ENCODE measurements around the gene CFTR.

CFTR gene

DNA sequence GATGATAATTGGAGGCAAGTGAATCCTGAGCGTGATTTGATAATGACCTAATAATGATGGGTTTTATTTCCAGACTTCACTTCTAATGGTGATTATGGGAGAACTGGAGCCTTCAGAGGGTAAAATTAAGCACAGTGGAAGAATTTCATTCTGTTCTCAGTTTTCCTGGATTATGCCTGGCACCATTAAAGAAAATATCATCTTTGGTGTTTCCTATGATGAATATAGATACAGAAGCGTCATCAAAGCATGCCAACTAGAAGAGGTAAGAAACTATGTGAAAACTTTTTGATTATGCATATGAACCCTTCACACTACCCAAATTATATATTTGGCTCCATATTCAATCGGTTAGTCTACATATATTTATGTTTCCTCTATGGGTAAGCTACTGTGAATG, 79.6 kb downstream of the CFTR start:
- no peaks in the 10 kb centered on the region for H3K27me3 ChIP-seq (ENCODE audit: control insufficient read depth, insufficient read depth, low read length)
- no peak overlapping the region for H3K4me3 ChIP-seq (ENCODE audit: low read length)
- no peaks in the 10 kb centered on the region for H3K36me3 ChIP-seq (ENCODE audit: control insufficient read depth, low read depth, low read length)
- H3K27ac ChIP-seq (ENCODE audit: low read length) = no peak overlapping the region
- no peak overlapping the region for H3K9ac ChIP-seq (ENCODE audit: low read length)
- H3K4me1 ChIP-seq (ENCODE audit: control insufficient read depth, low read depth, low read length) = no peaks in the 10 kb centered on the region
- H3K9me3 ChIP-seq (ENCODE audit: control insufficient read depth, low read depth, low read length) = no peaks in the 10 kb centered on the region

DNA sequence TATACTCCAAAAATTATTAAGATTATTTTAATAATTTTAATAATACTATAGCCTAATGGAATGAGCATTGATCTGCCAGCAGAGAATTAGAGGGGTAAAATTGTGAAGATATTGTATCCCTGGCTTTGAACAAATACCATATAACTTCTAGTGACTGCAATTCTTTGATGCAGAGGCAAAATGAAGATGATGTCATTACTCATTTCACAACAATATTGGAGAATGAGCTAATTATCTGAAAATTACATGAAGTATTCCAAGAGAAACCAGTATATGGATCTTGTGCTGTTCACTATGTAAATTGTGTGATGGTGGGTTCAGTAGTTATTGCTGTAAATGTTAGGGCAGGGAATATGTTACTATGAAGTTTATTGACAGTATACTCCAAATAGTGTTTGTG, 80.2 kb downstream of the CFTR start:
- H3K27me3 ChIP-seq (ENCODE audit: control insufficient read depth, insufficient read depth, low read length) = no peaks in the 10 kb centered on the region
- no peak overlapping the region for H3K4me3 ChIP-seq (ENCODE audit: low read length)
- no peak overlapping the region for H3K9ac ChIP-seq (ENCODE audit: low read length)

GRCh38 chr7:117562759-117563158, 82.9 kb downstream of the CFTR start:
- no peak overlapping the region for H3K4me3 ChIP-seq (ENCODE audit: low read length)
- H3K36me3 ChIP-seq (ENCODE audit: control insufficient read depth, low read depth, low read length) = no peaks in the 10 kb centered on the region
- no peaks in the 10 kb centered on the region for H3K9me3 ChIP-seq (ENCODE audit: control insufficient read depth, low read depth, low read length)
- H3K27ac ChIP-seq (ENCODE audit: low read length) = no peak overlapping the region
- H3K27me3 ChIP-seq (ENCODE audit: control insufficient read depth, insufficient read depth, low read length) = no peaks in the 10 kb centered on the region
- H3K4me1 ChIP-seq (ENCODE audit: control insufficient read depth, low read depth, low read length) = no peaks in the 10 kb centered on the region
- H3K9ac ChIP-seq (ENCODE audit: low read length) = no peak overlapping the region

More for the DNA sequence above, 80.2 kb downstream of the CFTR start:
- Histone ChIP-seq H3K36me3 (ENCODE audit: control insufficient read depth, low read depth, low read length) (no peaks in the 10 kb centered on the region), H3K9me3 (ENCODE audit: control insufficient read depth, low read depth, low read length) (no peaks in the 10 kb centered on the region), H3K27ac (ENCODE audit: low read length) (no peak overlapping the region), H3K4me1 (ENCODE audit: control insufficient read depth, low read depth, low read length) (no peaks in the 10 kb centered on the region)

GRCh38 chr7:117564080-117564479, 84.3 kb downstream of the CFTR start:
- Histone ChIP-seq H3K27me3 (ENCODE audit: control insufficient read depth, insufficient read depth, low read length) (no peaks in the 10 kb centered on the region), H3K4me3 (ENCODE audit: low read length) (no peak overlapping the region), H3K36me3 (ENCODE audit: control insufficient read depth, low read depth, low read length) (no peaks in the 10 kb centered on the region), H3K9ac (ENCODE audit: low read length) (no peak overlapping the region), H3K27ac (ENCODE audit: low read length) (no peak overlapping the region), H3K9me3 (ENCODE audit: control insufficient read depth, low read depth, low read length) (no peaks in the 10 kb centered on the region), H3K4me1 (ENCODE audit: control insufficient read depth, low read depth, low read length) (no peaks in the 10 kb centered on the region)

DNA sequence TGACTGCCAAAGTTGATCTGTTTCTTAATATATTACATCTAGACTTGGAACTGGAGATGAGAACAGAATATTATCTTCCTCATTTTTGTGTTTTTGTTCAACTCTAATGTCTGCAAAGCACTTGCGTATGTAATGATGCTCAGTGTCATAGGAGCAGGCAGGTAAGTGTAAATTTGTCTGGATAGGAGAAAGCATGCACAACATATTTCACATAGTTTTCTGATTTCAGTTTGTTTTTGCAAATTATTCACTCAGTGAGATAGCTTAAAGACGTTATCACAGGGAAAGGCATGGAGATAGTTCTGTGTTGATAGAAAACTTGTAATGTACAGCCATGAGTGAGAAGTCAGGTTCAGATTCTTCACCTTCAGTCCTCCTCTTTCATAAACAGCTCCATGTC, 84.8 kb downstream of the CFTR start:
- Histone ChIP-seq H3K9me3 (ENCODE audit: control insufficient read depth, low read depth, low read length) (no peaks in the 10 kb centered on the region), H3K27ac (ENCODE audit: low read length) (no peak overlapping the region), H3K27me3 (ENCODE audit: control insufficient read depth, insufficient read depth, low read length) (no peaks in the 10 kb centered on the region), H3K4me1 (ENCODE audit: control insufficient read depth, low read depth, low read length) (no peaks in the 10 kb centered on the region), H3K4me3 (ENCODE audit: low read length) (no peak overlapping the region), H3K36me3 (ENCODE audit: control insufficient read depth, low read depth, low read length) (no peaks in the 10 kb centered on the region), H3K9ac (ENCODE audit: low read length) (no peak overlapping the region)

GRCh38 chr7:117565226-117565625, 85.4 kb downstream of the CFTR start:
- no peaks in the 10 kb centered on the region for H3K9me3 ChIP-seq (ENCODE audit: control insufficient read depth, low read depth, low read length)
- H3K27me3 ChIP-seq (ENCODE audit: control insufficient read depth, insufficient read depth, low read length) = no peaks in the 10 kb centered on the region
- H3K9ac ChIP-seq (ENCODE audit: low read length) = no peak overlapping the region
- H3K27ac ChIP-seq (ENCODE audit: low read length) = no peak overlapping the region
- no peaks in the 10 kb centered on the region for H3K4me1 ChIP-seq (ENCODE audit: control insufficient read depth, low read depth, low read length)
- H3K4me3 ChIP-seq (ENCODE audit: low read length) = no peak overlapping the region
- no peaks in the 10 kb centered on the region for H3K36me3 ChIP-seq (ENCODE audit: control insufficient read depth, low read depth, low read length)

GRCh38 chr7:117567781-117568180, 88.0 kb downstream of the CFTR start:
- H3K4me3 ChIP-seq (ENCODE audit: low read length) = no peak overlapping the region
- no peaks in the 10 kb centered on the region for H3K36me3 ChIP-seq (ENCODE audit: control insufficient read depth, low read depth, low read length)
- no peaks in the 10 kb centered on the region for H3K27me3 ChIP-seq (ENCODE audit: control insufficient read depth, insufficient read depth, low read length)
- no peaks in the 10 kb centered on the region for H3K4me1 ChIP-seq (ENCODE audit: control insufficient read depth, low read depth, low read length)
- H3K9me3 ChIP-seq (ENCODE audit: control insufficient read depth, low read depth, low read length) = no peaks in the 10 kb centered on the region
- H3K9ac ChIP-seq (ENCODE audit: low read length) = no peak overlapping the region
- H3K27ac ChIP-seq (ENCODE audit: low read length) = no peak overlapping the region

GRCh38 chr7:117572856-117573620, 93.2 kb downstream of the CFTR start:
- Histone ChIP-seq H3K27ac (ENCODE audit: low read length) (no peak overlapping the region), H3K4me3 (ENCODE audit: low read length) (no peak overlapping the region), H3K9me3 (ENCODE audit: control insufficient read depth, low read depth, low read length) (no peaks in the 10 kb centered on the region), H3K9ac (ENCODE audit: low read length) (no peak overlapping the region), H3K27me3 (ENCODE audit: control insufficient read depth, insufficient read depth, low read length) (no peaks in the 10 kb centered on the region), H3K4me1 (ENCODE audit: control insufficient read depth, low read depth, low read length) (no peaks in the 10 kb centered on the region), H3K36me3 (ENCODE audit: control insufficient read depth, low read depth, low read length) (no peaks in the 10 kb centered on the region)

GRCh38 chr7:117581424-117581823, 101.6 kb downstream of the CFTR start:
- Histone ChIP-seq H3K4me1 (ENCODE audit: control insufficient read depth, low read depth, low read length) (no peaks in the 10 kb centered on the region), H3K27ac (ENCODE audit: low read length) (no peak overlapping the region), H3K9me3 (ENCODE audit: control insufficient read depth, low read depth, low read length) (no peaks in the 10 kb centered on the region), H3K36me3 (ENCODE audit: control insufficient read depth, low read depth, low read length) (no peaks in the 10 kb centered on the region), H3K27me3 (ENCODE audit: control insufficient read depth, insufficient read depth, low read length) (no peaks in the 10 kb centered on the region), H3K4me3 (ENCODE audit: low read length) (no peak overlapping the region), H3K9ac (ENCODE audit: low read length) (no peak overlapping the region)

DNA sequence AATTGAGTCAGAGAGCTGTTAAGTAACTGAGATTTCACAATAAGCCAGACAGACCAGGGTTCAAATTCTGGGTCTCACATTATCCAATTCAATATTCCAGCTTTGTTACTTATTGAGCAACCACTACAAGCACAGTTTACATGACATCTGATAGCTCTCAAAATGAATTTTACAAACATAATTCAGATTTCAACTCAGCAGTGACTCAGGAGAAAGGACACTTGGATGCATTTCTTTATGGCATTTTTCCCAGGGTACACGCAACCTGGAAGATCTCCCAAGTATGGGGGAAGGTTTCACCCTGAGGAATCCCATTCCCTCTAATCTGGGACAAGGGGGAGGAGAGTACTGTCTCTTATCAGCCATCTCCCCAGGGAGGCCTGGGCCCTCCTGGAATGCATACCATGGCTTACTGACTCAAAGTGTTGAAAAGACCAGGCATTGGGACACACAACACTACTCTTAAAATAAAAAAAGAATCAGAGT, 102.4 kb downstream of the CFTR start:
- no peak overlapping the region for H3K4me3 ChIP-seq (ENCODE audit: low read length)
- no peak overlapping the region for H3K9ac ChIP-seq (ENCODE audit: low read length)
- peaks cover 6% of the 10 kb centered on the region for H3K4me1 ChIP-seq (ENCODE audit: control insufficient read depth, low read depth, low read length)
- no peaks in the 10 kb centered on the region for H3K36me3 ChIP-seq (ENCODE audit: control insufficient read depth, low read depth, low read length)
- H3K27ac ChIP-seq (ENCODE audit: low read length) = no peak overlapping the region
- H3K9me3 ChIP-seq (ENCODE audit: control insufficient read depth, low read depth, low read length) = no peaks in the 10 kb centered on the region
- no peaks in the 10 kb centered on the region for H3K27me3 ChIP-seq (ENCODE audit: control insufficient read depth, insufficient read depth, low read length)

DNA sequence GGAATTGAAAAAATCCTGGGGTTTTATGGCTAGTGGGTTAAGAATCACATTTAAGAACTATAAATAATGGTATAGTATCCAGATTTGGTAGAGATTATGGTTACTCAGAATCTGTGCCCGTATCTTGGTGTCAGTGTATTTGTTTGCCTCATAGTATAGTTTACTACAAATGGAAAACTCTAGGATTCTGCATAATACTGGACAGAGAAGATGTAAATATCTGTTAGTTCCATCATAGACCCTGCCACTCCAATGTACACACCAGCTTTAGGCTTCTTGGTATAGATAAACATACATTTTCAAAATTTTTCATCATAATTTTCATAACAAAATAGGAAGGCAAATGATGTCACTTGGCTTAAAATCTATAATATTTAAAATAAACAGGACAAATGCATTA, 108.1 kb downstream of the CFTR start:
- Histone ChIP-seq H3K4me3 (ENCODE audit: low read length) (no peak overlapping the region), H3K36me3 (ENCODE audit: control insufficient read depth, low read depth, low read length) (no peaks in the 10 kb centered on the region), H3K9ac (ENCODE audit: low read length) (no peak overlapping the region), H3K9me3 (ENCODE audit: control insufficient read depth, low read depth, low read length) (no peaks in the 10 kb centered on the region), H3K27me3 (ENCODE audit: control insufficient read depth, insufficient read depth, low read length) (no peaks in the 10 kb centered on the region), H3K27ac (ENCODE audit: low read length) (no peak overlapping the region), H3K4me1 (ENCODE audit: control insufficient read depth, low read depth, low read length) (peaks cover 6% of the 10 kb centered on the region)

- H3K27ac ChIP-seq (ENCODE audit: low read length) = no peak overlapping the region
- peaks cover 6% of the 10 kb centered on the region for H3K4me1 ChIP-seq (ENCODE audit: control insufficient read depth, low read depth, low read length)
- H3K36me3 ChIP-seq (ENCODE audit: control insufficient read depth, low read depth, low read length) = no peaks in the 10 kb centered on the region
- H3K4me3 ChIP-seq (ENCODE audit: low read length) = no peak overlapping the region
- H3K9ac ChIP-seq (ENCODE audit: low read length) = no peak overlapping the region
- H3K9me3 ChIP-seq (ENCODE audit: control insufficient read depth, low read depth, low read length) = no peaks in the 10 kb centered on the region
- no peaks in the 10 kb centered on the region for H3K27me3 ChIP-seq (ENCODE audit: control insufficient read depth, insufficient read depth, low read length)
These were observed 108.5 kb downstream of the CFTR start for GRCh38 chr7:117588352-117588794.

All from iPS-18a (cell line).